T follicular helper cell (primary cell): ENCODE data around the gene RITA1.

Experiments
- DNase-seq: peaks from one replicate; pipeline ENCODE4 v3.0.0-alpha.2; 2020; ENCODE audit warnings: low read depth

The RITA1 gene

GRCh38 chr12:113152835-113153814 is 32.4 kb upstream of the RITA1 start:
- peak; percentile 63 for DNase-seq

- DNase-seq = no peak
These were observed 31.1 kb upstream of the RITA1 start for GRCh38 chr12:113154351-113154973.

GRCh38 chr12:113155060-113155459 is 30.5 kb upstream of the RITA1 start:
- DNase-seq = no peak

GRCh38 chr12:113155646-113156045 is 29.9 kb upstream of the RITA1 start:
- no peak for DNase-seq

GRCh38 chr12:113157218-113157859 is 28.2 kb upstream of the RITA1 start:
- DNase-seq = no peak

- DNase-seq = no peak
These were observed 26.9 kb upstream of the RITA1 start for GRCh38 chr12:113158439-113159203.

- DNase-seq = no peak
These were observed 25.6 kb upstream of the RITA1 start for GRCh38 chr12:113159937-113160336.

GRCh38 chr12:113161415-113162016 is 24.0 kb upstream of the RITA1 start:
- no peak for DNase-seq

- DNase-seq = no peak
These were observed 23.2 kb upstream of the RITA1 start for GRCh38 chr12:113162102-113163029.

- DNase-seq = no peak
These were observed 22.5 kb upstream of the RITA1 start for GRCh38 chr12:113163030-113163360.

GRCh38 chr12:113164014-113164413 is 21.5 kb upstream of the RITA1 start:
- DNase-seq = no peak

GRCh38 chr12:113165521-113166450 is 19.7 kb upstream of the RITA1 start:
- DNase-seq = no peak

GRCh38 chr12:113167868-113168267 is 17.7 kb upstream of the RITA1 start:
- DNase-seq = no peak

- no peak for DNase-seq
These were observed 15.8 kb upstream of the RITA1 start for GRCh38 chr12:113169697-113170096.

- no peak for DNase-seq
These were observed 15.1 kb upstream of the RITA1 start for GRCh38 chr12:113170457-113170856.

GRCh38 chr12:113170926-113171325 is 14.6 kb upstream of the RITA1 start:
- DNase-seq = no peak

- DNase-seq = no peak
These were observed 14.0 kb upstream of the RITA1 start for GRCh38 chr12:113171543-113171942.

- no peak for DNase-seq
These were observed 13.3 kb upstream of the RITA1 start for GRCh38 chr12:113172185-113172584.

GRCh38 chr12:113173081-113173698 is 12.3 kb upstream of the RITA1 start:
- no peak for DNase-seq
